ENCODE measurements around the gene KRTAP10-9.

Gene KRTAP10-9

DNA sequence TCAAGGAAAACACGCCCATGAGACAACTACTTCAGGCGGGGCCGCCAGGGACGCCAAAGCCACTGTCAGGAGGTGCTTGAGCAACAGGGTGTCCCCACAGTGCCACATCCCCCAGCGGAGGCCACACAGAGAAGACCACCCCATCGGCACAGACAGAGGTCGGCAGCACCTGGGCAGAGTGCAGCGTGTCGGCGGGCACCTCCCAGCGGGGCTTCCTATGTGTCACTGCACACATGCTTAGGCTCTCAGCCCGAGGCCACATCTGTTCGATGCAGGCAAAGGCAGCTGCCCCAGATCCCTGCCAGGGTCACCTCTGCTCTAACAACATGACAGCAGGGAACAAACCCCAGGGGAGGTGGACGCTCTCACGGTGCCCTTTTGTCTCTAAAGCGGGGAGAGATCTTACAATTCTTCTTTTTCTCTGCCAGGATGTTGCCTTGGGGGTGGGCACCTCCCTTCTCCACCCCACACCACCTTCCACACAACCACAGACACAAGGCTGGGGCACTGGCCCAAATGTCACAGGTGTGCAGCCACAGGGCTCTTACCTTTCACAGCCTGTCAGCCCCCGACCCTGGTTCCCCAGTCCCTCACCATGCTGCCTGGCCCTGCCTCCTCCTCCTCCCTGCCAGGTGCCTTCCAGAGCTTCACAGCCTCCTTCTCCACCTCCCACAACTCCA is 10.8 kb upstream of the KRTAP10-9 start:
- H3K27ac ChIP-seq (ENCODE audit: low read depth, low read length), result no peak overlapping the region
- no peaks in the 10 kb centered on the region for H4K20me1 ChIP-seq (ENCODE audit: low read depth, low read length)
- H3K4me2 ChIP-seq (ENCODE audit: low read depth, low read length, poor library complexity, severe bottlenecking), result no peak overlapping the region
- H3K9ac ChIP-seq (ENCODE audit: low read length), result no peak overlapping the region
- no peak overlapping the region for H2AFZ ChIP-seq (ENCODE audit: low read depth, low read length, severe bottlenecking)
- H3K36me3 ChIP-seq (ENCODE audit: low read length), result no peaks in the 10 kb centered on the region
- no peaks in the 10 kb centered on the region for H3K27me3 ChIP-seq (ENCODE audit: low read length)
- TF ChIP-seq, protein P1, sequence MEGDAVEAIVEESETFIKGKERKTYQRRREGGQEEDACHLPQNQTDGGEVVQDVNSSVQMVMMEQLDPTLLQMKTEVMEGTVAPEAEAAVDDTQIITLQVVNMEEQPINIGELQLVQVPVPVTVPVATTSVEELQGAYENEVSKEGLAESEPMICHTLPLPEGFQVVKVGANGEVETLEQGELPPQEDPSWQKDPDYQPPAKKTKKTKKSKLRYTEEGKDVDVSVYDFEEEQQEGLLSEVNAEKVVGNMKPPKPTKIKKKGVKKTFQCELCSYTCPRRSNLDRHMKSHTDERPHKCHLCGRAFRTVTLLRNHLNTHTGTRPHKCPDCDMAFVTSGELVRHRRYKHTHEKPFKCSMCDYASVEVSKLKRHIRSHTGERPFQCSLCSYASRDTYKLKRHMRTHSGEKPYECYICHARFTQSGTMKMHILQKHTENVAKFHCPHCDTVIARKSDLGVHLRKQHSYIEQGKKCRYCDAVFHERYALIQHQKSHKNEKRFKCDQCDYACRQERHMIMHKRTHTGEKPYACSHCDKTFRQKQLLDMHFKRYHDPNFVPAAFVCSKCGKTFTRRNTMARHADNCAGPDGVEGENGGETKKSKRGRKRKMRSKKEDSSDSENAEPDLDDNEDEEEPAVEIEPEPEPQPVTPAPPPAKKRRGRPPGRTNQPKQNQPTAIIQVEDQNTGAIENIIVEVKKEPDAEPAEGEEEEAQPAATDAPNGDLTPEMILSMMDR (IDR thresholded peaks at IDR 0.05; ENCODE audit: insufficient read depth, low read length, poor library complexity, severe bottlenecking), result no peak
- TF ChIP-seq EZH2phosphoT487 (conservative IDR thresholded peaks at IDR 0.05; ENCODE audit: low read length), result no peak
- no peaks in the 10 kb centered on the region for H3F3A ChIP-seq (ENCODE audit: insufficient read depth)
- no peak overlapping the region for H3K4me3 ChIP-seq (ENCODE audit: insufficient read depth, low read length, poor library complexity, severe bottlenecking)
- no peaks in the 10 kb centered on the region for H3K79me2 ChIP-seq (ENCODE audit: insufficient read depth, low read length)
- no peaks in the 10 kb centered on the region; the same call in 1 of the 2 replicates for H3K9me3 ChIP-seq (ENCODE audit: insufficient read depth, low read length)
- H3K9me2 ChIP-seq (replicated peaks; ENCODE audit: insufficient read depth, low read length), result no peaks in the 10 kb centered on the region

DNA sequence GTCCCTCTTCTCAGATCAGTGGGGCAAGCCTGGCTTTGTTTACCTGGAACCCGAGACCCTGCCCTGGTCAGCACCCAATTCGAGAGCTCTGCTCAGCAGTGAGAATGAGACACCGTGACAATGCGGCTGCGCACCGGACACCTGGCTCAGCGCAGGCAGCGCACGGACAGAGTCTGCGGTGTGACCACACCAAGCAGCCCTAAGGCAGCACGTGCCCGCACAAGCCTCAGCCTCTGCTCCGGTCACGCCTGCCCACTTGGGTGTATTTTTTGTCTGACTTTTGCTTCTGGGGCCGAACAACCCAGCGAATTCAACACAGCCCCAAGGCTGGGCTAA is 10.3 kb upstream of the KRTAP10-9 start:
- Histone ChIP-seq H3K9me3 (ENCODE audit: insufficient read depth, low read length) (no peaks in the 10 kb centered on the region; the same call in 1 of the 2 replicates), H3K27ac (ENCODE audit: low read depth, low read length) (no peak overlapping the region), H2AFZ (ENCODE audit: low read depth, low read length, severe bottlenecking) (no peak overlapping the region), H3K27me3 (ENCODE audit: low read length) (no peaks in the 10 kb centered on the region), H3F3A (ENCODE audit: insufficient read depth) (no peaks in the 10 kb centered on the region), H3K79me2 (ENCODE audit: insufficient read depth, low read length) (no peaks in the 10 kb centered on the region), H3K9ac (ENCODE audit: low read length) (no peak overlapping the region), H3K4me3 (ENCODE audit: insufficient read depth, low read length, poor library complexity, severe bottlenecking) (no peak overlapping the region), H3K9me2 (replicated peaks; ENCODE audit: insufficient read depth, low read length) (no peaks in the 10 kb centered on the region), H3K4me2 (ENCODE audit: low read depth, low read length, poor library complexity, severe bottlenecking) (no peak overlapping the region), H3K36me3 (ENCODE audit: low read length) (no peaks in the 10 kb centered on the region), H4K20me1 (ENCODE audit: low read depth, low read length) (no peaks in the 10 kb centered on the region)
- TF ChIP-seq EZH2phosphoT487 (conservative IDR thresholded peaks at IDR 0.05; ENCODE audit: low read length), result no peak
- TF ChIP-seq, protein P1 (IDR thresholded peaks at IDR 0.05; ENCODE audit: insufficient read depth, low read length, poor library complexity, severe bottlenecking), result no peak

DNA sequence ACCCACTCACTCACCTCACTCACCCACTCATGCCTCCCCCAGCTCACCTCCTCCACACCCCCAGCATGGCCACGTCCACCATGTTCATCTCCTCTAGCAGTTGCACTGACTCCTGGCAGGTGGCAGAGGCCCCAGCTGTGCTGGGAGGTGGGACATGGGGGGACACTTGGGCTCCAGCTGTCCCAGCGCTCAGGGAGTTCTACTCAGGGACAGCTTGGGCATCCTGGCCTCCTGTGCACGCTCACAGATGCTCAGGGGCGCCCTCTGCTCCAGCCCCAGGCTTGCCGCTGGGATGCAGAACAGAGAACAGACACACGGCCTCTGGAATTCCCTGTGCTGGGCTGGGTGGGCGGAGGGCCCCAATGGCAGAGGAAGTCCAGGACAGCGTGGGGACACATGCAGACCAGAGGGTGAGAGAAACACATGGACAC is 9.8 kb upstream of the KRTAP10-9 start:
- no peak overlapping the region for H2AFZ ChIP-seq (ENCODE audit: low read depth, low read length, severe bottlenecking)
- H3K27me3 ChIP-seq (ENCODE audit: low read length), result no peaks in the 10 kb centered on the region
- no peak overlapping the region for H3K9ac ChIP-seq (ENCODE audit: low read length)
- H3K36me3 ChIP-seq (ENCODE audit: low read length), result no peaks in the 10 kb centered on the region
- no peak overlapping the region for H3K4me2 ChIP-seq (ENCODE audit: low read depth, low read length, poor library complexity, severe bottlenecking)
- H3K9me3 ChIP-seq (ENCODE audit: insufficient read depth, low read length), result no peaks in the 10 kb centered on the region; the same call in 1 of the 2 replicates
- TF ChIP-seq EZH2phosphoT487 (conservative IDR thresholded peaks at IDR 0.05; ENCODE audit: low read length), result no peak
- TF ChIP-seq, protein P1 (IDR thresholded peaks at IDR 0.05; ENCODE audit: insufficient read depth, low read length, poor library complexity, severe bottlenecking), result no peak
- no peaks in the 10 kb centered on the region for H3F3A ChIP-seq (ENCODE audit: insufficient read depth)
- no peaks in the 10 kb centered on the region for H3K79me2 ChIP-seq (ENCODE audit: insufficient read depth, low read length)
- no peak overlapping the region for H3K27ac ChIP-seq (ENCODE audit: low read depth, low read length)
- no peaks in the 10 kb centered on the region for H4K20me1 ChIP-seq (ENCODE audit: low read depth, low read length)
- no peak overlapping the region for H3K4me3 ChIP-seq (ENCODE audit: insufficient read depth, low read length, poor library complexity, severe bottlenecking)
- no peaks in the 10 kb centered on the region for H3K9me2 ChIP-seq (replicated peaks; ENCODE audit: insufficient read depth, low read length)
